SJSA1 (cell line): Measurements from ENCODE around the gene CBLN3. TPM values are rescaled to one million over a fixed set of nuclear protein-coding genes. Genes with fewer than 3 reads are reported as not detected.
"Not testable (repeated sequence)": the region's sequence is repeated elsewhere in the genome, so short reads cannot be mapped to it uniquely, and the experiment has no call there.

Experiments
- DNase-seq, 2 experiments: peaks; one replicate each; pipeline ENCODE4 v3.0.0-alpha.2; 2015 to 2020; ENCODE audit warnings: low spot score in 2 of 2, low read depth in 1 of 2
- H3K27ac ChIP-seq: fragments of 250-450 bp; sonication (Bioruptor Pico); 2 replicates; pipeline ENCODE4 v1.5.1; 2020; ENCODE audit warnings: mild to moderate bottlenecking, moderate library complexity
- H3K27me3 ChIP-seq: fragments of 250-450 bp; sonication (Bioruptor Pico); replicated peaks from 2 replicates; pipeline ENCODE4 v1.5.1; 2020; ENCODE audit warnings: mild to moderate bottlenecking, moderate library complexity
- H3K36me3 ChIP-seq: fragments of 250-450 bp; sonication (Bioruptor Pico); 2 replicates; pipeline ENCODE4 v1.5.1; 2020; ENCODE audit warnings: mild to moderate bottlenecking
- H3K4me1 ChIP-seq: fragments of 250-450 bp; sonication (Bioruptor Pico); replicated peaks from 2 replicates; pipeline ENCODE4 v1.6.1; 2021; ENCODE audit warnings: mild to moderate bottlenecking
- H3K4me3 ChIP-seq: fragments of 250-450 bp; sonication (Bioruptor Pico); 2 replicates; pipeline ENCODE4 v1.5.1; 2020; ENCODE audit warnings: mild to moderate bottlenecking
- H3K9me3 ChIP-seq: fragments of 250-450 bp; sonication (Bioruptor Pico); replicated peaks from 2 replicates; pipeline ENCODE4 v1.5.1; 2020; ENCODE audit warnings: mild to moderate bottlenecking
- total RNA-seq: library from RNA; depleted of rRNA; stranded (reverse); fragments of >200 nt; shearing (Covaris generic); gene quantifications from 2 replicates; pipeline ENCODE4 v1.2.3, GENCODE V29; 2014; rRNA removed

Gene CBLN3
- 0.84 and 3.1 TPM in 2 replicates for total RNA-seq

DNA sequence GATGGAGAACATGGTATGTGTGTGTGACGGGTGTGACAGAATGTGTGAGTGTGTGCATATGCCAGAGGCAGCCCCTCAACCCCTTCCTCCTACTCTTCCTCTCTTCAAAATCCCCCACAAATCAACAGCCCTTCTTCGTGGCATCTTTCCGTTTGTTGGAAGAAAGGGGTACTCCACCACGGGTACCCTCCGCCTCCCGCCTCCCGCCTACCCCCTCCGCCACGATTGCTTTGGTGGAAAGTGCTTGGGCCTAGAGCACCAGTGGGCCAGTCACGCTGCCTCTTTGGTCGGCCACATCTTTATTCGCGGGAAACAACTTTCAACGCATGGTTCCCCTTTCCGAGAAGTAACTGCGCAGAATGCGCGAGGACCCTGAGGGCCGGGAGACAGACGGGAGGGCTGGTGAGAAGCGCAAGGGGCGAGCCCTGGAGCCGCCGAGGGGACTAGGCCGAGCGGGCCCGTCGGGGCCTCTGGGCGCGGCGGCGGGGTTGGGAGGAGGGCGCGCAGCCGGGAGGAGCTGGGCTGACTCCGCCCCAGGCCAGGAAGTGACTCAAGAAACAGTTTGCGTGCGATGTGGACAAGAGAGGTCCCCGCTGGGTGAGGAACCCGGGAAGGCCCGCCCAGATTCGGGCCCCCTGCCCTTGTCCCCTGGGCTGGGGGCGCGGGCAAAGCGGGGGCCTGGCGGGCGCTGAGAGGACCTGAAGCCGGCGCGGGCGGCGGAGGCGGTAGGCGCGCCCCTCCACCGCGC is at the start of gene CBLN3, which contains the start of gene KHNYN:
CBLN3 (minus strand) TSS at position 274 of the 748 bp plus-strand sequence. CDS start 614 bp downstream, outside the sequence.
KHNYN (plus strand) TSS at position 560 of the 748 bp plus-strand sequence. CDS start 777 bp downstream, outside the sequence.
- peak; percentile 86 to 92 for DNase-seq

DNA sequence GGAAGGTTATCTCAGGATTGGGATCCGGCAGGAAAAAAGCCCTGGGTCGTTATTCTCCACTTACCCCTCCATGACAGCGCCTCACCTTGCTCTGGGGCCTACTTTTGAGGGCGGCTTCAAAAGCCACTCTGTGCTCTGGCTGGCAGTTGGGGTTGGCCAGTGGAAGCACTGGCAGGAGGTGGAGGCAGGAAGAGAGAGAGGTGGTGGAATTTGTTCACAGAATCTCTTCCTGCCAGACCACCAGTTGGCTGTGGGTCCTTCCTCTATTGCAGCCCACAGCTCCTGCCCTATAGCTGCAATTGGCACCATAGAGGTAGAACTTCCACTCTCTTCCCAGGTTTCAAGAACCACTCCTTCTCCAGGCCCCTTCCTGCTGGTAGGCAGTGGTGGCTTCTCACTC is 45.8 kb upstream of the CBLN3 start:
- Histone ChIP-seq H3K4me3 (no peak overlapping the region), H3K9me3 (no peaks in the 10 kb centered on the region), H3K27me3 (no peaks in the 10 kb centered on the region), H3K27ac (no peak overlapping the region), H3K4me1 (no peaks in the 10 kb centered on the region), H3K36me3 (no peaks in the 10 kb centered on the region)
- DNase-seq, result no peak

More for the DNA sequence above, at the start of gene CBLN3, which contains the start of gene KHNYN:
- peak within 1 kb of the TSS; percentile 99 for H3K27ac ChIP-seq
- H3K27me3 ChIP-seq, result no peaks in the 10 kb centered on the region
- H3K36me3 ChIP-seq, result peaks cover 41% of the 10 kb centered on the region
- H3K9me3 ChIP-seq, result no peaks in the 10 kb centered on the region
- H3K4me1 ChIP-seq, result peaks cover 34% of the 10 kb centered on the region
- peak within 1 kb of the TSS; percentile 77 for H3K4me3 ChIP-seq

- Histone ChIP-seq H3K4me3 (no peak overlapping the region), H3K36me3 (no peaks in the 10 kb centered on the region), H3K9me3 (no peaks in the 10 kb centered on the region), H3K27me3 (no peaks in the 10 kb centered on the region), H3K4me1 (no peaks in the 10 kb centered on the region), H3K27ac (no peak overlapping the region)
- DNase-seq, result no peak
Observed at GRCh38 chr14:24473211-24473610, 43.7 kb upstream of the CBLN3 start.

DNA sequence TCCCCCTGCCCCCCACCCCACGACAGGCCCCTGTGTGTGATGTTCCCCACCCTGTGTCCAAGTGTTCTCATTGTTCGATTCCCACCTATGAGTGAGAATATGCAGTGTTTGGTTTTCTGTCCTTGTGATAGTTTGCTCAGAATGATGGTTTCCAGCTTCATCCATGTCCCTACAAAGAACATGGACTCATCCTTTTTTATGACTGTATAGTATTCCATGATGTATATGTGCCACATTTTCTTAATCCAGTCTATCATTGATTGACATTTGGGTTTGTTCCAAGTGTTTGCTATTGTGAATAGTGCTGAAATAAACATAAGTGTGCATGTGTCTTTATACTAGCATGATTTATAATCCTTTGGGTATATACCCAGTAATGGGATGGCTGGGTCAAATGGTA is 41.0 kb upstream of the CBLN3 start:
- not testable (repeated sequence) for H3K4me3 ChIP-seq, H3K4me1 ChIP-seq, DNase-seq, H3K36me3 ChIP-seq, H3K27me3 ChIP-seq, H3K27ac ChIP-seq, H3K9me3 ChIP-seq

DNA sequence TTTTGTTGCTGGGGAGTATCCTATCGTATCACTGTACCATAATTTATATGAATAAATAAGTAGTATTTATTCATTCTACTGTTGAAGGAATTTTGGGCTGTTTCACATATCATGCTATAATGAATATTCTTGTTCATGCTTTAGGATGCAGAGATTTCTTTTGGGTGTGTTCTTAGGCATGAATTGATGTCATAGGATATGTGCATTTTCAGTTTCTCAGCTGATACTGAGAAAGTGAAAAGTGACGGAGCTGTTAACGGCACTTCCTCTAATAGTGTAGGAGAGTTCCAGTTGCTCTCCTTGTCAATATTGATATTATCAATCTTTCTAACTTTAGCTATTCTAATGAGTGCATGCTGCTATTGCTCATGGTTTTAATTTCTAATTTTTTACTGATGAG is 36.3 kb upstream of the CBLN3 start:
- Histone ChIP-seq H3K27me3 (no peaks in the 10 kb centered on the region), H3K9me3 (no peaks in the 10 kb centered on the region), H3K36me3 (no peaks in the 10 kb centered on the region), H3K27ac (no peak overlapping the region), H3K4me1 (no peaks in the 10 kb centered on the region), H3K4me3 (no peak overlapping the region)
- no peak for DNase-seq

GRCh38 chr14:24465368-24465767 is 35.9 kb upstream of the CBLN3 start:
- DNase-seq, result no peak
- H3K9me3 ChIP-seq, result no peaks in the 10 kb centered on the region
- H3K27ac ChIP-seq, result no peak overlapping the region
- H3K4me1 ChIP-seq, result no peaks in the 10 kb centered on the region
- H3K4me3 ChIP-seq, result no peak overlapping the region
- H3K36me3 ChIP-seq, result no peaks in the 10 kb centered on the region
- no peaks in the 10 kb centered on the region for H3K27me3 ChIP-seq

GRCh38 chr14:24463884-24464785 is 34.7 kb upstream of the CBLN3 start:
- no peaks in the 10 kb centered on the region for H3K27me3 ChIP-seq
- H3K4me3 ChIP-seq, result no peak overlapping the region

GRCh38 chr14:24463017-24463883 is 33.8 kb upstream of the CBLN3 start:
- Histone ChIP-seq H3K9me3 (no peaks in the 10 kb centered on the region), H3K27me3 (no peaks in the 10 kb centered on the region), H3K4me3 (no peak overlapping the region), H3K4me1 (no peaks in the 10 kb centered on the region), H3K36me3 (no peaks in the 10 kb centered on the region), H3K27ac (no peak overlapping the region)
- DNase-seq, result no peak

More at GRCh38 chr14:24463884-24464785, 34.7 kb upstream of the CBLN3 start:
- no peak overlapping the region for H3K27ac ChIP-seq
- H3K9me3 ChIP-seq, result no peaks in the 10 kb centered on the region
- no peaks in the 10 kb centered on the region for H3K4me1 ChIP-seq
- no peaks in the 10 kb centered on the region for H3K36me3 ChIP-seq
- no peak for DNase-seq

DNA sequence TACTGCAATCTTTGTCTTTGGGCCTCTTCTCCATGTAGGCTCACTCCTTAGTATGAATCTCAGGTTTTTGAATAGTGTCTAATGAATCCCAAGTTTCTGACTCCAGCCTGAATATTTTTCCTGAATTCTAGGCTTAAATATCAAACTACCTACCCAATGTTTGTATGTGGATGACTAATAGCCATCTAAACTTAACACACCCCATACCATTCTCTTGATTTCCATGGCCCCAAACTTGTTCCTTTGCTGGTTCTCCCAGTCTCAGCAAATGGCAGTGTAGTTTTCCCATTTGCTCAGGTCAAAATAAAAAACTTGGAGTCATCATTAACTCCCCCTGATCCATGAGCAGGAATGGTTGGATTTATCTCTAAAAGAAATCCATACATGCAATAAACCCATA is 31.9 kb upstream of the CBLN3 start:
- Histone ChIP-seq H3K27me3 (no peaks in the 10 kb centered on the region), H3K27ac (no peak overlapping the region), H3K9me3 (no peaks in the 10 kb centered on the region), H3K4me1 (no peaks in the 10 kb centered on the region), H3K4me3 (no peak overlapping the region), H3K36me3 (no peaks in the 10 kb centered on the region)
- DNase-seq, result no peak

DNA sequence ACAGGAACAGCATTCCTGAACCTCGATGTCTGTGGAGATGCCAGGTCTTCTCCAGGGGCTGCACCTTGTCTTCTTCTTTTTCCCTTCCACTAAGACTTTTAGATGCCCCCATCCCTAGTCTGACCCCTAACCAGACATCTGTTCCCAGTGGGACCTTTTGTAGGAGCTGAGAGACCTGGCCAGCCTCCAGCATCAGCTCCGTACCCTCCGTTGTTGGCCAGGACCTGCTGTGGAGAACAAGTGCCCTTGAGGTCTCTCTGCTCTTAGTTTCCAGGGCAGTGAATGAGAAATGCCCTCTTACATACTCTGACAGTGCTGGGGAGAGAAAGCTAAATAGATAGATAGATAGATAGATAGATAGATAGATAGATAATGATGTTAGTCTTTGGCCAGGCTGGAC is 29.9 kb upstream of the CBLN3 start:
- H3K9me3 ChIP-seq, result no peaks in the 10 kb centered on the region
- no peak for DNase-seq
- H3K27me3 ChIP-seq, result no peaks in the 10 kb centered on the region
- no peak overlapping the region for H3K27ac ChIP-seq
- no peaks in the 10 kb centered on the region for H3K4me1 ChIP-seq
- no peak overlapping the region for H3K4me3 ChIP-seq
- peaks cover 2% of the 10 kb centered on the region; the same call in 1 of the 2 replicates for H3K36me3 ChIP-seq

- Histone ChIP-seq H3K36me3 (peaks cover 3% of the 10 kb centered on the region; the same call in 1 of the 2 replicates), H3K9me3 (no peaks in the 10 kb centered on the region)
Observed at GRCh38 chr14:24458736-24459135, 29.3 kb upstream of the CBLN3 start.

DNA sequence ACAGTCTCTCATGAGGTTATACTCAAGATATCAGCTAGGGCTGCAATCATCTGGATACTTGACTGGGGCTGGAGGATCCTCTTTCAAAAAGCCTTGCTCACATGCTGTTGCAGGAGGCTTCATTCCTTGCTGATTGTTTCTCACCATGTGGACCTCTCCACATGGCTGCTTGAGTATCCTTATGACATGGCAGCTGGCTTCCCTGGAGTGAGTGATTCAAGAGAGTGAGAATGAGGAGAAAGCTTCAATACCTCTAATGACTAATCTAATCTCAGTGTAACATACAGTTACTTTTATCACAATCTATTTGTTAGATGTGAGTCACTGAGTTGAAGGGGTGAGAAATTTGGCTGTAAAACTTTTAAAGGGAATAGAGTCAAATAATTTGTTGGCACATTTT is 27.5 kb upstream of the CBLN3 start:
- H3K27ac ChIP-seq, result no peak overlapping the region
- H3K36me3 ChIP-seq, result peaks cover 3% of the 10 kb centered on the region; the same call in 1 of the 2 replicates
- H3K27me3 ChIP-seq, result no peaks in the 10 kb centered on the region
- DNase-seq, result no peak
- no peaks in the 10 kb centered on the region for H3K4me1 ChIP-seq
- H3K9me3 ChIP-seq, result no peaks in the 10 kb centered on the region
- H3K4me3 ChIP-seq, result no peak overlapping the region

More at GRCh38 chr14:24458736-24459135, 29.3 kb upstream of the CBLN3 start:
- H3K4me3 ChIP-seq, result no peak overlapping the region
- H3K27me3 ChIP-seq, result no peaks in the 10 kb centered on the region
- H3K27ac ChIP-seq, result no peak overlapping the region
- no peaks in the 10 kb centered on the region for H3K4me1 ChIP-seq
- DNase-seq, result no peak

DNA sequence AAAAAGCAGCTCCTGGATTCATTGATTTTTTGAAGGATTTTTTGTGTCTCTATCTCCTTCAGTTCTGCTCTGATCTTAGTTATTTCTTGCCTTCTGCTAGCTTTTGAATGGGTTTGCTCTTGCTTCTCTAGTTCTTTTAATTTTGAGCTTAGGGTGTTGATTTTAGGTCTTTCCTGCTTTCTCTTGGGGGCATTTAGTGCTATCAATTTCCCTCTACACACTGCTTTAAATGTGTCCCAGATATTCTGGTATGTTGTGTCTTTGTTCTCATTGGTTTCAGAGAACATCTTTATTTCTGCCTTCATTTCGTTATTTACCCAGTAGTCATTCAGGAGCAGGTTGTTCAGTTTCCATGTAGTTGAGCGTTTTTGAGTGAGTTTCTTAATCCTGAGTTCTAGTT is 21.4 kb upstream of the CBLN3 start:
- H3K36me3 ChIP-seq, DNase-seq, H3K27ac ChIP-seq, H3K4me1 ChIP-seq, H3K4me3 ChIP-seq, H3K9me3 ChIP-seq, H3K27me3 ChIP-seq: not testable (repeated sequence)
